Measurements from ENCODE around the gene SCFD1.

Gene SCFD1

GRCh38 chr14:30759172-30760125, 137.3 kb downstream of the SCFD1 start:
- Histone ChIP-seq H3K4me3 (ENCODE audit: low read depth, low read length) (no peak overlapping the region), H3K27me3 (no peaks in the 10 kb centered on the region), H3K4me1 (no peaks in the 10 kb centered on the region), H3K9me3 (no peaks in the 10 kb centered on the region; the same call in 1 of the 2 replicates), H3K36me3 (no peaks in the 10 kb centered on the region)
- TF ChIP-seq, protein P1, sequence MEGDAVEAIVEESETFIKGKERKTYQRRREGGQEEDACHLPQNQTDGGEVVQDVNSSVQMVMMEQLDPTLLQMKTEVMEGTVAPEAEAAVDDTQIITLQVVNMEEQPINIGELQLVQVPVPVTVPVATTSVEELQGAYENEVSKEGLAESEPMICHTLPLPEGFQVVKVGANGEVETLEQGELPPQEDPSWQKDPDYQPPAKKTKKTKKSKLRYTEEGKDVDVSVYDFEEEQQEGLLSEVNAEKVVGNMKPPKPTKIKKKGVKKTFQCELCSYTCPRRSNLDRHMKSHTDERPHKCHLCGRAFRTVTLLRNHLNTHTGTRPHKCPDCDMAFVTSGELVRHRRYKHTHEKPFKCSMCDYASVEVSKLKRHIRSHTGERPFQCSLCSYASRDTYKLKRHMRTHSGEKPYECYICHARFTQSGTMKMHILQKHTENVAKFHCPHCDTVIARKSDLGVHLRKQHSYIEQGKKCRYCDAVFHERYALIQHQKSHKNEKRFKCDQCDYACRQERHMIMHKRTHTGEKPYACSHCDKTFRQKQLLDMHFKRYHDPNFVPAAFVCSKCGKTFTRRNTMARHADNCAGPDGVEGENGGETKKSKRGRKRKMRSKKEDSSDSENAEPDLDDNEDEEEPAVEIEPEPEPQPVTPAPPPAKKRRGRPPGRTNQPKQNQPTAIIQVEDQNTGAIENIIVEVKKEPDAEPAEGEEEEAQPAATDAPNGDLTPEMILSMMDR (IDR thresholded peaks at IDR 0.05; ENCODE audit: low read depth, low read length): no peak
- DNase-seq: no peak

DNA sequence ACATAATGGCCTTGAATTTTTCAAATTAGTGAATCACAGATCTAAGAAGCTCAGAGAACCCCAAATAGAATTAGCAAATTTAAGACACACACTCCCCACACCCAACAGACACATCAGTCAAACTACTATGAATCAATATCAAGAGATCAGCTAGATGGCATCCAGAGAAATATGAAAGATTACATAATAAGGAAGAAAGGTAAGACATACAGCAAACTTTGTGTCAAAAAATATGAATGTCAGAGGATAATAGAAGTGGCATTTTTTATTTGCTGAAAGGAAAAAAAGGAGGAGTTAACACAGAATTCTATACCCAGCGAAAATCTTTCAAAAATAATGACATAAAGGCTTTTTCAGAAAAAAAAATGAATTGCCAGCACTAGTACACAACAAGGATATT, 141.8 kb downstream of the SCFD1 start:
- DNase-seq: no peak
- TF ChIP-seq, protein P1 (IDR thresholded peaks at IDR 0.05; ENCODE audit: low read depth, low read length): no peak
- Histone ChIP-seq H3K4me1 (no peaks in the 10 kb centered on the region), H3K27me3 (no peaks in the 10 kb centered on the region), H3K36me3 (no peaks in the 10 kb centered on the region), H3K9me3 (no peaks in the 10 kb centered on the region; the same call in 1 of the 2 replicates), H3K4me3 (ENCODE audit: low read depth, low read length) (no peak overlapping the region)

GRCh38 chr14:30767624-30768023, 145.5 kb downstream of the SCFD1 start:
- H3K4me3 ChIP-seq (ENCODE audit: low read depth, low read length): no peak overlapping the region
- TF ChIP-seq, protein P1 (IDR thresholded peaks at IDR 0.05; ENCODE audit: low read depth, low read length): no peak
- H3K36me3 ChIP-seq: no peaks in the 10 kb centered on the region

DNA sequence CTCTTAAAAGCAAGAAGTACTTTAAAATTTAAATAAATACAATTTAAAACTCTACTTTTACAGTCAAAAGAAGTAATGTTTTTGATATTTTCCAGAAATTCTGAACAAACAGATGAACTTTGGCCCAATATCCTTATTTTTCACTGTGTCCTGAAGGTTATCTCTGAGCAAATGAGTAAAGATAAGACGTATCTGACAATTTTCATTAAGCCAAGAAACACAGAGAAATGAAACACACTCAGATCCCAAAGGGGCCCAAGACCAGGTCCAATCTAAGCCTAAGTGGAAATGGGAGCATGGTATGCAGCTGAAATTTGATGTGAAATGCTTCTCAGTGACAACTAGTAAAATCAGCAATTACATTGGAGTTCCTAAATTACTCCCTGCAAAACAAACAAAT, 146.7 kb downstream of the SCFD1 start:
- no peak for DNase-seq
- Histone ChIP-seq H3K36me3 (no peaks in the 10 kb centered on the region), H3K4me3 (ENCODE audit: low read depth, low read length) (no peak overlapping the region), H3K27me3 (no peaks in the 10 kb centered on the region; the same call in 1 of the 2 replicates), H3K9me3 (no peaks in the 10 kb centered on the region), H3K4me1 (no peaks in the 10 kb centered on the region)
- TF ChIP-seq, protein P1 (IDR thresholded peaks at IDR 0.05; ENCODE audit: low read depth, low read length): no peak

More at GRCh38 chr14:30767624-30768023, 145.5 kb downstream of the SCFD1 start:
- DNase-seq: no peak
- Histone ChIP-seq H3K9me3 (no peaks in the 10 kb centered on the region; the same call in 1 of the 2 replicates), H3K4me1 (no peaks in the 10 kb centered on the region), H3K27me3 (no peaks in the 10 kb centered on the region; the same call in 1 of the 2 replicates)

DNA sequence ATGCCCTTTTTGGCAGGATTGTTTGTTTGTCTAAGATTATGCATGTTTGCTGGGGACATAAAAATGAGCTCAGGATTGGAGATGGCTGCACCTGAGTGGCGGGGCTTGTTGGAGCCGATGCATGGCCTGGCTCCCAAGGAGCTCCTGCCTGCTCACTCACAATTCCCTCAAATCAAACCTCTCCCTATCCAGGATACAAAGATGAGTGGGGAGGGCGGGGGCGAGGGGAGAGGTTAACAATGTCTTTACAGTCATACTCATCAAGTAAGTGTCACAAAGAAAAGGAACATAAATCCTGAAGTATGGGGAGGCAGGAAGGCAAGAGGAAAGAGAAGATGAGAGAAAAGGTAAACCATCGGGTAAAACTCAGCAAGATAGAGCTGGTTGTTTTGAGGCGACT, 148.3 kb downstream of the SCFD1 start:
- Histone ChIP-seq H3K27me3 (peaks cover 13% of the 10 kb centered on the region), H3K36me3 (no peaks in the 10 kb centered on the region), H3K4me3 (ENCODE audit: low read depth, low read length) (no peak overlapping the region), H3K4me1 (no peaks in the 10 kb centered on the region), H3K9me3 (no peaks in the 10 kb centered on the region)
- TF ChIP-seq, protein P1 (IDR thresholded peaks at IDR 0.05; ENCODE audit: low read depth, low read length): no peak
- no peak for DNase-seq

DNA sequence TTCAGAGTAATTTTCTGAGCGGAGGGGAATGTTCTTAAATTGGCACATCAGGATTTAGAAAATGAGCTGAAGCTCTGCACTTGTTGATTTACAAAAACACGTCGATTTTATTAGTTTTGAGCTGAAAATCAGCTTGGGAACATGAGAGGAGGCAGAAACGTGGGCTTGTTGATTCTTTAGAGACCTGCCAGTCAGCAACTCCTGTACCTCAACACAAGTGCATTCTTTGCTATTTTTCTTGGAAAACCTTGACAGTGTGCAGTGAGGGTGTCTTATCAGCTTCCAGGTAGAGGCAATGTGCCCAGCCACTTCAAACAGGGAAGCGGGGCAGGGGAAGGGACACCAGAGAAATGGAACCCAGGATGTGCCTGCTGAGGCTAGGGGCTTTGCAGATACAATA, 149.5 kb downstream of the SCFD1 start:
- H3K4me3 ChIP-seq (ENCODE audit: low read depth, low read length): no peak overlapping the region

More for the DNA sequence above, 149.5 kb downstream of the SCFD1 start:
- H3K36me3 ChIP-seq: no peaks in the 10 kb centered on the region
- no peaks in the 10 kb centered on the region for H3K4me1 ChIP-seq
- DNase-seq: no peak
- TF ChIP-seq, protein P1 (IDR thresholded peaks at IDR 0.05; ENCODE audit: low read depth, low read length): no peak
- peaks cover 18% of the 10 kb centered on the region for H3K27me3 ChIP-seq
- no peaks in the 10 kb centered on the region for H3K9me3 ChIP-seq

Data from BE2C (cell line).